ENCODE results near the gene ANP32A.

DNA sequence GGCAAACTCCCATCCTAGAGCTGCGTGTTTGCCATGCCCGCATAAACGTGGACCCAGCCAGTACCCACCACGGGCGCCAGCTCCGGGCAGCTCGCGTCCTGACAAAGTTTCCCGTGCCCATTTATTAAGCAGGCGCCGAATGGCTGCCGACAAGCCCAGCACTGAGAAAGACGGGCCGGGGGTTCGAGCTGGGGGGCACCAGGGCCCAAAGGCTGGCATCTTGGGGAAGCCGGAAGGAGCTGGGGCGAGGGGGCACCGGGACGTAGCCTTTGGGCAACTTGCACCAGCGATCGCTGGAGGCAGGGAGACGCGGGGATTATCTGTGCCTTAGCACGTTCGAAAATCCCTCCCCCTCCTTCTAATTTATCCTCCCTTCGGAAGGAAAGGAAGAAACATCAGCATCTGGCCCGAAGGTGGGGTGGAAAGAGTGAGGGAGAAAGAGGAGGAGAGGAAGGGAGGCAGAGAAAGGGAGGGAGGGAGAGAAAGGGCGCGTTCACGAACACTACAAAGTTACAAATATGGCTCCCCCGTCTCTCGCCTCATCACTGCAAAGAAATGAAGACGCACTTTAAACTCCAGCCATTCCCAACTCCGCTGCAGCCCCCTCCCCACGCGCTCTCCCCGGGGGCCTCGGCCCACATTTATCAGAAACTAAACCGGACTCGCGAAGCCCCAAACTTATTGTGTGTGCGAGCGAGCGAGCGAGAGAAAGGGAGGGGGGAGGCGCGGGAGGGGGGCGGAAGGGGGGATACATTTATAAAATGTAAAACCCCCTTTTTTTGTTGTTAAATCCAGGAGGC is 1.0 kb downstream of the ANP32A start:
- TF ChIP-seq POLR2A (IDR thresholded peaks at IDR 0.05): peak; percentile 44 to 73
- TF ChIP-seq, protein P1, sequence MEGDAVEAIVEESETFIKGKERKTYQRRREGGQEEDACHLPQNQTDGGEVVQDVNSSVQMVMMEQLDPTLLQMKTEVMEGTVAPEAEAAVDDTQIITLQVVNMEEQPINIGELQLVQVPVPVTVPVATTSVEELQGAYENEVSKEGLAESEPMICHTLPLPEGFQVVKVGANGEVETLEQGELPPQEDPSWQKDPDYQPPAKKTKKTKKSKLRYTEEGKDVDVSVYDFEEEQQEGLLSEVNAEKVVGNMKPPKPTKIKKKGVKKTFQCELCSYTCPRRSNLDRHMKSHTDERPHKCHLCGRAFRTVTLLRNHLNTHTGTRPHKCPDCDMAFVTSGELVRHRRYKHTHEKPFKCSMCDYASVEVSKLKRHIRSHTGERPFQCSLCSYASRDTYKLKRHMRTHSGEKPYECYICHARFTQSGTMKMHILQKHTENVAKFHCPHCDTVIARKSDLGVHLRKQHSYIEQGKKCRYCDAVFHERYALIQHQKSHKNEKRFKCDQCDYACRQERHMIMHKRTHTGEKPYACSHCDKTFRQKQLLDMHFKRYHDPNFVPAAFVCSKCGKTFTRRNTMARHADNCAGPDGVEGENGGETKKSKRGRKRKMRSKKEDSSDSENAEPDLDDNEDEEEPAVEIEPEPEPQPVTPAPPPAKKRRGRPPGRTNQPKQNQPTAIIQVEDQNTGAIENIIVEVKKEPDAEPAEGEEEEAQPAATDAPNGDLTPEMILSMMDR (IDR thresholded peaks at IDR 0.05 in 4 of 5, conservative IDR thresholded peaks at IDR 0.05 in 1 of 5): no peak
